Stimulated activated CD8-positive, alpha-beta memory T cell treated with anti-CD3 and anti-CD28 coated beads, Interleukin-7, amount 100 ng/mL, for 48 hours (primary cell): ENCODE results near the gene RASA3.

Source experiments
- DNase-seq, 2 donors: peaks; one replicate each; pipeline ENCODE4 v3.0.0-alpha.2; 2020; ENCODE audit warnings: low read depth in 1 of 2; ENCODE audit errors: extremely low read depth in 1 of 2

Gene RASA3

DNA sequence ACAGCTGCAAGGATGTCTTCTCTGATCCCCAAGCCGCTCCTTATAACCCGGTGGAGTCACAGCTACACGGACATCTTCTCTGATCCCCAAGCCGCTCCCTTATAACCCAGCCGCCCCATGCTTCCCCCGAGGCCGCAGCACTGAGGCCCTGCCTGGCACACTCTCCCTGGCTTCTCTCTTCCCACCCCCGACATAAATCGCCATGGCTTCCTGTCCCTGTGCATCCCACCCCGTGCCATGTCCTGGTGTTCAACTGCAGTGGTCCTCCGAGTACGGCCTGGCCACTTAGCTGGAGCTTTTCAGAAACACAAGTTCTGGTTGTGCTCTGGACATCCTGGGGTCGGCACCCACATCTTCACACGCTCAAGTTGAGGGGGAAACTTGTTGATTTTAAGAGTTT lies 60.4 kb downstream of the RASA3 start:
- no peak for DNase-seq

DNA sequence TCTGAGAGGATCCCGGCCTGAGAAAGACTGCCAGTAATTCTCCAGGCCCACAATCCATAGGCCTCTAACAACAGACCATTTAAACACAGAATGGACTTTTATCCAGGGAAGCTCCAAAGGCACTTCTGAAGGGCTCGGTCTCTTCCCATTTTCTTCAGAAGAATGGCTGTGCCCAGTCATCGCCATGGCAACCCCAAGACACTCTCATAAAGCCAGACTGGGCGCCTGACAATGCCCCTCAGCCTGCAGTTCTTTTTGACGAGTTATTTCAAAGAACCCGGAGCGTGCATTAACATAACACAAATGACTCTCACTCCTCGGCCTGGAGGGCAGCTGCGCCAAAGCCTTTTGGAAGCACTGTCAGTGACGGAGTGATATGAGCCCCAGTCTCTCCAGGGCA lies 61.0 kb downstream of the RASA3 start:
- DNase-seq: no peak

- no peak for DNase-seq
These were observed 62.2 kb downstream of the RASA3 start for GRCh38 chr13:114070098-114070799.

- DNase-seq: no peak
These were observed 62.9 kb downstream of the RASA3 start for GRCh38 chr13:114069376-114070097.

- DNase-seq: no peak
These were observed 63.6 kb downstream of the RASA3 start for GRCh38 chr13:114068656-114069318.

DNA sequence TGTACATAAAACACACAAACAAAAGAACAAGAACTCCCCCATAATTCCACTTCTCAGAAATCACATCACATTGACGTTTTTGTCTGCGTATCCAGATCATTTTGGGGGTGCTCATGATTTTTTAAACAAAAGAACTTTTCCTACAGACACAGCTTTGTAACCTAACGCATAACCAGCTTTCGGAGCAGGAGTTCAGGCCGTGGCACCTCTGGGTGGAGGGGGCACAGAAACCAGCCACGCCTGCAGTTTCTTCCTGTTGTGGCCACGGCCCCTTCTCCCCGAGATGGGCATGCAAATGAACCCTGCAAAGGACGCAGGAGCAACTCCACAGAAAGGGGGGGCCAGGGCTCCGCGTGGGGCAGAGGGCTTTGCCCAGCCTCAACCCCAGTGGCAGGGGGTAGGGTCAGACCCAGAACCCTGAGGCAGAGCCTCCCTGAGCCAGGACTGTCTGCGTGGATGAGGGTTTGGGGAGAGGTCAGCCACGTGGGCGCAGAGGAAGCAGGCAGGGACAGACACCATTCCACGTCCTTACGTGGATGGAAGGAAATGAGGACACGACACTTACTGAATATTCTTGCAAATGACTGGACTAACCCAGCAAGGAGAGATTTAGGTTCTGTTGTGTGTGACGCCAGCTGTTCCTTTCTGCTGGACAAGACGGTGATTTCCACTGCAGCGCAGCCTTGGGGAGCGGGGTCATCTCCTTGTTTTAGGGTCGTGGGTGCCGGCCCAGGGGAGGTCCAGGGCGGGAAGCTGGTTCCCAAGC lies 64.4 kb downstream of the RASA3 start:
- DNase-seq: peak in 1 of 2 donors; percentile 47

DNA sequence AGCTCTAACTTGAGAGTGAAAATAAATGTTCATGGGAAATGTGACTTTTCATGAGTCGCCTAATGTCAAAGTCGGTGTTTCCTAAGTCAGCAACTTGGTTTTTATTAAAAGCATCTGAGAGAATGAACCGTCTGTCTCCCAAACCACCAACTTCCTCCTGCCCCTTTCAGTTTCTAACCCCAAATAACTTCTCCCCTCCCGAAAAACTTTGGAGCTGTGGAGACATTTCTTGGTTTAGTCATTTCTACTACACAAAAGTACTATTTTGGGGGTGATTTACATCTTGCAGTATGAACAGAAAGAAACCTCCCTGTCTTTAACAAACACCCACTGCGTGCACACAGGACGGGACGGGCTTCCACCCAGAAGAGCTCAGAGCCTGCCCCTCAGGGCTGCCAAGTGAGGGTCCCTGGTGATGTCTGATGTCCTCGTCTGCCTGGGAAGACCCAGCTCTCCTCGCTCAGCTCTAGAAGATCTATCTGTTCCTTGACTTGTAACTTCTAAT lies 65.0 kb downstream of the RASA3 start:
- peak in 1 of 2 donors; percentile 45 for DNase-seq

- DNase-seq: no peak
These were observed 65.5 kb downstream of the RASA3 start for GRCh38 chr13:114066956-114067355.

- no peak for DNase-seq
These were observed 66.3 kb downstream of the RASA3 start for GRCh38 chr13:114065926-114066774.

DNA sequence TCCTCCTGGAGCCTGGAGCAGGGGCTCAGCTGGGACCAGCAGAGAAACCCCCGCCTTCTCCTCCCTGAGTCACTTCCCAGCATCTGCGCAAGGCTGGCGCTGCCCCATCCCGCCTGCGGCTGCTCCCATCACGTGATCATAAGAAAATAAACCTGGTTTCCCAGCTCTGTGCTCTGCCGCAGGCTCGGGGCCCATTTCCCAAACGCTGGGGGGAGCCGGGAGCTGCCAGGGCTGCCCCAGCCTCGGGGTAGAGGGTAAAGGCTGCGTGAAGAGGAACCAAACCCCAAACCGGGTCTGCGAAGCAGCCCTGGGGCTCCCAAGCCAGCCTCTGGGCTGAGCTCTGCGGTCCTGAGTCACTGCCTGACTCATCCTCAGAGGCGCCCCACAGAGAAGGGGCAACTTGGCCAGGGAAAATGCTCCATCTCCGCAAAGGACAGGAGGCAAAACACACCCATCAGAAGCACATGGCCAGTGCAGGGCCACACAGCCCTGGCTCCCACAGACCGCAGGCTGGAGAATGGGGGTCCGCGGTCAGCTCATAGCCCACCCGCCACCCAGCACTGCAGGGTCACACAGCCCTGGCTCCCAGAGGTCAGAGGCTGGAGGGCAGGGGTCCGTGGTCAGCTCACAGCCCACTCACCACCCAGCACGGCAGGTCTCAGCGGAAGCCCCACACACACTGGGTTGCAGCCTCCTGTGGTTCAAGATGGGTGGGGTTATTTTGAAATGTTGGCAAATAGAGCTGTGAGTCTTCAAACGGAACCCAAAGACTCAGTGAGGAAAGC lies 67.1 kb downstream of the RASA3 start:
- peak; percentile 71 to 85 for DNase-seq

DNA sequence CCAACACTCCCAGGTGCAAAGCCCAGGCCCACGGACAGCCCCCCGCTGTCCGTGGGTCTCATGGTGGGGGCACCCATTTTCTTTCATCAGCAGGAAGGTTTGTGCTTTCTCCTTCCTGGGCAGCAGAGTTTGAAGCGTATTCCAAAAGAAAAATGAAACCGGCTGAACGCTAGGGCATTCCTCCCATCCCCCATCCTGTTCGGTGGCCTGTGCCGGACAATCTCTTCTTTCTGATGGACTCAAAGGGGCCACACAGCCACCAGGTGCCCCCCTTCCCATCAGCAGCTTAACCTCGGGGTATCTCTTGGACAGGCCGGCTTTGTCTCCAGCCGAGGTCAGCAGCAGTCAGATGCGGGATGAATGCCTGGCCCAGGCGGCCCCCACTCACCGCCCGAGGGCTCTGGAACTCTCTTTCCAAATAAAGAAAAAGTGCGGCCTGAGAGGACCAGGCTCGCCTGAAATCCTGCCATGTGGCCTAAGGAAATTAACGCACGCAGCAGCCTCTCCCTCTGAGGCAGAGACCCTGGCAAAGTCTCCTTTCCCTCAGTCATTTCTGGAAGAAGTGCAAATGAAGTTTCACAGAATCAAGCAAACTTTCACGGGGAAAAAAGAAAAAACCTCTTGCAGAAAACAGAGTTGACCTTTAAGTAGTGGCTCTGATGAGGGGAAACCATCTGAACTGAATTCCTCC lies 67.8 kb downstream of the RASA3 start:
- no peak for DNase-seq

DNA sequence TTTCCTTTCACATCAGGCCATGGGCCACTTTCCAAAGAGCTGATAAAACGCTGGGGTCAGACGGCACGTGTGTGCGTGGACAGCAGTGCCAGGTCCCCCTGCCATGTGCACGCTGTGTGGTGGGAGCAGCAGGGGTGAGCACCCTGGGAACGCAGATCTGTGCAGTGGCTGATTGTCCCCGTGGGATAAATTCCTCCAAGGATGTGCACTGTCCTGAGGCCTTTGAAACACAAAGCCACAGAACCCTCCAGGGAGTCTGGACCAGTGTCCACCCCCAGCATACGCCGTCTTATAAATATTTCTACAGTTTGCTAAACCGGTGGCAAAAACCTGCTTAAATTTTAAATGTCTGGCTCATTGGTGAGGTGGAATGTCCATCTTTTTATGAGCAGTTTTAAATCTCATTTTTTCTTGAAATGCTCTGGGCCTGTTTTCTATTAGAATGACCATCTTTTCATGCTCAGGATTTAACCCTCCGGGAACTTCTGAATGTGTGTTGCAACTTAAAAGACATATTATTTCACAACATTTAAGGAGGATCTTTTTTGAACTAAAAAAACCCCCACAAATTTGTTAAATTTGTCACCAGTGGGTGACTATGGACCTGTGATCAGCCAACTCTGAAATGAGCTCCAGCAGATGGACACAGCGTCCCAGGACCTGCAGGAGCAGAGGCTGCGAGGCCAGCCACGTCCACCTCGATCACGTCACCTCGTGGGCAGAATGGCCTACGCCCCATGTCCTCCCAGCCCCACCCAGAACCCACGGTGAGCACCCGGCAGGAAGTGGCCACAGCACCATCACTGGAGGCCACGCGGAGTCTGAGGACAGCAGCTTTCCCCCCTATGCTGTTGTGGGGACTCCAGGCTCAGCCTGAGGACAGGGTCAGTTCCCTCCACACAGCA lies 68.6 kb downstream of the RASA3 start:
- DNase-seq: peak in 1 of 2 donors; percentile 40

- no peak for DNase-seq
These were observed 69.7 kb downstream of the RASA3 start for GRCh38 chr13:114062754-114063153.

DNA sequence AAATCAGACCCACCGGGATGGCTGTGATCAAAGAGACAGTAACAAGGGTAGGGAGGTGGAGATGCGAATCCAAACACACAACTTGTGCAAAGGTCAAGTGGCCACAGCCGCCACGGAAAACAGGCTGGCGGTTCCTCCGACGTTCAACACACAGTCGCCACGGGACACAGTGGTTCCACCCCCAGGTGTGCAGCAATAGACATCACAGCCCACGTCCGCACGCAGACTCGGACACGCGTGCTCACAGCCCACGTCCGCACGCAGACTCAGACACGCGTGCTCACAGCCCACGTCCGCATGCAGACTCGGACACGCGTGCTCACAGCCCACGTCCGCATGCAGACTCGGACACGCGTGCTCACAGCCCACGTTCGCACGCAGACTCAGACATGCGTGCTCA lies 70.1 kb downstream of the RASA3 start:
- no peak for DNase-seq

DNA sequence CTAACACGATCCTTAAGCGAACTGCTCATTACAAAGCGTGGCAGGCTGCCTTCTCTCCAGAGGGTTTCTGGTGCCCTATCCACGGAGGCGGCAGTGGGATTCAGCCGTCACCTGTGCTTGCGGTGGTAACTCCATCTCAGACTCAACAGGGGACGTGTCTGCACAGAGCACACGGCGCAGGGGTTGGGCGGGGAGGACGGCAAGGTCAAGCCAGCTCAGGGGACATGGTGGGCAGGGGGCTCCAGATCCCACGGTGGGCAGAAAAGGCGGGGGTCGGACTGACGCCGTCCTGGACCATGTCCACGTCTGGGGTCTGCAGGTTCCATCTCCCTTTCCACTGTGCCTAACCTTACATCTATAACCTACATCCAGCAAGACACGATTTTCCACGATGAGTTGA lies 70.7 kb downstream of the RASA3 start:
- DNase-seq: no peak

DNA sequence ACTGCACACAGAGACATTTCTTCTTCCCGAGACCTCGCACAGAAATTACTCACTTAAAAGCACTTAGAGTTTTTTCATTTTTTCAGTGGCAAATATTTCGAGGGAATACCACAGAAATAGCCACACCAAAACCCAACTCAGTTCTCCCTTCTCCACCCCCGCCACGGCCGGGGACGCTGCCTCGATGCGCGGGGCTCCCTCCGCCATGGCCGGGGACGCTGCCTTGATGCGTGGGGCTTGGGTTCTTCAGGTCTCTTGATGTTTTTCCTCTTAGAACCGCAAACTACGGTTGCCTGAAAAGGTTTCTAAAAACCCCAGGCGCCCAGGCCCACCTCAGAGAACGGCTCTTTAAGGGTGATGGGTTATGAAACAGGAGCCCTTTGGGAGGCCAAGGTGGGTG lies 71.4 kb downstream of the RASA3 start:
- DNase-seq: no peak

GRCh38 chr13:114059946-114060860 lies 72.2 kb downstream of the RASA3 start:
- DNase-seq: no peak
